Kidney (tissue), 14 donors: ENCODE measurements around the gene GSTT2. TPM values are rescaled to one million over a fixed set of nuclear protein-coding genes. Genes with fewer than 3 reads are reported as not detected.

Experiments used
- DNase-seq, 5 donors: peaks; one replicate each; pipeline ENCODE4 v3.0.0-alpha.2; 2013 to 2020
- FAIRE-seq: peaks from 2 replicates; lab custom pipeline; 2012; peaks lifted over from hg19 to GRCh38; lab: Jason Lieb, UNC
- H3K27ac ChIP-seq, 2 donors: one replicate each; pipeline ENCODE4 v1.7.0; 2013; ENCODE audit warnings: low read depth in 2 of 2, low read length in 2 of 2, inconsistent platforms in 1 of 2
- H3K27me3 ChIP-seq: one replicate; pipeline ENCODE4 v1.7.1; 2013; ENCODE audit warnings: low read length, inconsistent platforms; ENCODE audit not compliant: control insufficient read depth, insufficient read depth
- H3K36me3 ChIP-seq, 3 donors: one replicate each; pipeline versions ENCODE4 v1.7.0 to v1.7.1; 2013; ENCODE audit warnings: low read length in 3 of 3, control low read depth in 1 of 3, inconsistent platforms in 1 of 3; ENCODE audit not compliant: insufficient read depth in 3 of 3, control insufficient read depth in 2 of 3
- H3K4me1 ChIP-seq, 3 donors: one replicate each; pipeline versions ENCODE4 v1.7.0 to v1.7.1; 2013; ENCODE audit warnings: low read length in 3 of 3, inconsistent platforms in 1 of 3, low read depth in 1 of 3; ENCODE audit not compliant: control insufficient read depth in 2 of 3, insufficient read depth in 2 of 3
- H3K4me3 ChIP-seq, 3 donors: one replicate each; pipeline versions ENCODE4 v1.7.0 to v1.8.1; 2013; ENCODE audit warnings: low read length in 3 of 3, control low read depth in 1 of 3, inconsistent platforms in 1 of 3
- H3K9ac ChIP-seq, 3 donors: one replicate each; pipeline versions ENCODE4 v1.7.0 to v1.7.1; 2013; ENCODE audit warnings: low read length in 3 of 3, control low read depth in 1 of 3, inconsistent platforms in 1 of 3
- H3K9me3 ChIP-seq, 3 donors: one replicate each; pipeline versions ENCODE4 v1.7.0 to v1.7.1; 2013; ENCODE audit warnings: low read length in 3 of 3, control low read depth in 1 of 3, inconsistent platforms in 1 of 3; ENCODE audit not compliant: control insufficient read depth in 2 of 3, insufficient read depth in 1 of 3
- CTCF ChIP-seq: IDR thresholded peaks from 3 replicates; pipeline ENCODE4 v1.5.1; 2012; ENCODE audit warnings: mild to moderate bottlenecking, moderate library complexity, borderline replicate concordance; ENCODE audit not compliant: insufficient read depth; ENCODE audit errors: extremely low read depth
- intact Hi-C: fragments of 100-400 bp; cut with DNase I; formaldehyde crosslinking; loops from one replicate; pipeline ENCODE4 v1.11.1; 2022
- polyA plus RNA-seq: library from polyadenylated mRNA; stranded (reverse); fragments of 350-450 nt; fragmentation: Illumina TruSeq; extraction: RNeasy Lipid Tissue Mini Kit (QIAGEN cat#74804); gene quantifications from one replicate; pipeline ENCODE4 v1.2.3, GENCODE V29; 2014; ENCODE audit warnings: low read depth, low replicate concordance; ENCODE audit not compliant: insufficient read depth
- total RNA-seq: library from RNA; stranded (reverse); fragmentation: NEBNext Ultra II Directional; extraction: Animal tissue kit (Norgen Biotek cat#: 25700); gene quantifications from one replicate; pipeline ENCODE4 v1.2.1, GENCODE V29; 2021
- donor health status: control.
- donor health status: control.
- donor health status: control.
- donor health status: control.
- donor health status: control.
- donor health status: DM: yes; HTN: yes; CAD: no.
- donor health status: Normal renal cell carcinoma (clear cell type).

The GSTT2 gene
- total and polyA plus RNA-seq, 2 donors from 2014 or later, result 1.3 to 2.4 TPM

- H3K9me3 ChIP-seq, result no peaks in the 10 kb centered on the region
- DNase-seq (no peak), FAIRE-seq (no peak)
- intact Hi-C loops, result no loop called here
- H3K4me3 ChIP-seq, result no peak overlapping the region
- TF ChIP-seq CTCF, result no peak
- H3K36me3 ChIP-seq, result no peaks in the 10 kb centered on the region
- peaks cover 0 to 7% (median 5%) of the 10 kb centered on the region in 3 donors for H3K4me1 ChIP-seq
- no peaks in the 10 kb centered on the region for H3K27me3 ChIP-seq
- H3K27ac ChIP-seq, result no peak overlapping the region
- H3K9ac ChIP-seq, result no peak overlapping the region
Measured at GRCh38 chr22:24024354-24024753, 44.4 kb downstream of the GSTT2 start.

- Histone ChIP-seq H3K36me3 (no peaks in the 10 kb centered on the region), H3K4me3 (peak overlapping the region in 1 of 3 donors; percentile 25), H3K27me3 (no peaks in the 10 kb centered on the region), H3K9me3 (no peaks in the 10 kb centered on the region), H3K4me1 (peaks cover 0 to 7% (median 5%) of the 10 kb centered on the region in 3 donors), H3K27ac (no peak overlapping the region), H3K9ac (no peak overlapping the region)
- DNase-seq, result peak in 3 of 5 donors; percentile 16 to 39 (median 31)
- FAIRE-seq, result no peak
- intact Hi-C loops, result no loop called here
- TF ChIP-seq CTCF, result no peak
Measured at GRCh38 chr22:24025475-24025874, 45.5 kb downstream of the GSTT2 start.

- H3K4me3 ChIP-seq, result no peak overlapping the region
- no peak overlapping the region for H3K27ac ChIP-seq
- H3K4me1 ChIP-seq, result peaks cover 0 to 7% (median 5%) of the 10 kb centered on the region in 3 donors
- no peak for DNase-seq
- H3K27me3 ChIP-seq, result no peaks in the 10 kb centered on the region
- intact Hi-C loops, result no loop called here
- no peaks in the 10 kb centered on the region for H3K36me3 ChIP-seq
- FAIRE-seq, result no peak
- TF ChIP-seq CTCF, result no peak
- no peaks in the 10 kb centered on the region for H3K9me3 ChIP-seq
- H3K9ac ChIP-seq, result no peak overlapping the region
Measured at GRCh38 chr22:24026056-24026455, 46.1 kb downstream of the GSTT2 start.

- DNase-seq (no peak), FAIRE-seq (no peak)
- Histone ChIP-seq H3K9ac (no peak overlapping the region), H3K4me1 (peaks cover 0 to 7% (median 5%) of the 10 kb centered on the region in 3 donors), H3K36me3 (no peaks in the 10 kb centered on the region), H3K27ac (no peak overlapping the region), H3K27me3 (no peaks in the 10 kb centered on the region), H3K4me3 (no peak overlapping the region), H3K9me3 (no peaks in the 10 kb centered on the region)
- intact Hi-C loops, result no loop called here
- no peak for TF ChIP-seq CTCF
Measured at GRCh38 chr22:24026733-24027132, 46.8 kb downstream of the GSTT2 start.
